HepG2 (cell line): Measurements from ENCODE around the gene EVI2B. TPM values are rescaled to one million over a fixed set of nuclear protein-coding genes. Genes with fewer than 3 reads are reported as not detected.

Experiments used
- HMG20B ChIP-seq: conservative IDR thresholded peaks from 2 replicates; pipeline ENCODE4 v1.6.1; 2016; ENCODE audit warnings: missing genetic modification reagents, missing compliant biosample characterization
- MTF2 ChIP-seq: sonication (generic); formaldehyde crosslinking; IDR thresholded peaks from 2 replicates; pipeline ENCODE4 v1.5.0; 2020; ENCODE audit warnings: missing genetic modification reagents, borderline replicate concordance
- NR2F2 ChIP-seq: IDR thresholded peaks from 2 replicates; pipeline ENCODE4 v1.6.1; 2012; ENCODE audit warnings: low read depth, inconsistent platforms, borderline replicate concordance
- PAF1 ChIP-seq: IDR thresholded peaks from 2 replicates; pipeline ENCODE4 v1.6.1; 2016; ENCODE audit warnings: missing genetic modification reagents, missing compliant biosample characterization
- TP53 ChIP-seq: sonication (generic); formaldehyde crosslinking; conservative IDR thresholded peaks from 2 replicates; pipeline ENCODE4 v1.4.0; 2020; ENCODE audit warnings: missing genetic modification reagents
- ZNF292 ChIP-seq: sonication (generic); formaldehyde crosslinking; IDR thresholded peaks from 2 replicates; pipeline ENCODE4 v1.8.1; 2022; ENCODE audit warnings: mild to moderate bottlenecking, low read depth, missing genetic modification reagents, borderline replicate concordance
- ZNF296 ChIP-seq: sonication (generic); formaldehyde crosslinking; conservative IDR thresholded peaks from 2 replicates; pipeline ENCODE4 v1.5.0; 2020; ENCODE audit warnings: mild to moderate bottlenecking, missing genetic modification reagents
- ZNF558 ChIP-seq: sonication (generic); formaldehyde crosslinking; IDR thresholded peaks from 2 replicates; pipeline ENCODE4 v1.9.0; 2022; ENCODE audit warnings: mild to moderate bottlenecking, missing genetic modification reagents, borderline replicate concordance
- ZNF644 ChIP-seq: IDR thresholded peaks from 2 replicates; pipeline ENCODE4 v1.6.1; 2016; ENCODE audit warnings: low read depth
- ZNF720 ChIP-seq: sonication (generic); formaldehyde crosslinking; IDR thresholded peaks from 2 replicates; pipeline ENCODE4 v1.4.0; 2020; ENCODE audit warnings: missing genetic modification reagents
- polyA plus RNA-seq, 8 experiments: library from polyadenylated mRNA; depleted of rRNA in 3 of 8; stranded (reverse) in 7 of 8; unstranded in 1 of 8; fragments of >200 nt; fragmentation: Illumina TruSeq in 4 of 8; extraction: Trizol in 4 of 8; gene quantifications; 2 replicates each; pipeline versions ENCODE4 v1.2.1 to v1.2.3, GENCODE V29; 2011 to 2016; ENCODE audit warnings: low read depth in 4 of 8, missing spikeins in 1 of 8, mixed read lengths in 1 of 8; ENCODE audit not compliant: insufficient read depth in 1 of 8
- total RNA-seq, 5 experiments: library from RNA; depleted of rRNA; stranded (reverse); fragments of >200 nt; fragmentation: Illumina TruSeq; extraction: Trizol; gene quantifications; 2 replicates each; pipeline ENCODE4 v1.2.3, GENCODE V29; 2016; ENCODE audit warnings: low read depth in 1 of 5
- TF ChIP-seq, protein P1 (sequence below): sonication (generic); formaldehyde crosslinking; IDR thresholded peaks from 2 replicates; pipeline ENCODE4 v1.5.0; 2020; ENCODE audit warnings: mild to moderate bottlenecking, missing genetic modification reagents
- TF ChIP-seq, protein P2 (sequence below): IDR thresholded peaks from 2 replicates; pipeline ENCODE4 v1.6.1; 2016; ENCODE audit warnings: low read depth
- TF ChIP-seq, protein P3 (sequence below), 2 experiments: fragments of 450-650 bp in 1 of 2; sonication (generic) in 1 of 2; formaldehyde crosslinking; IDR thresholded peaks; 2 replicates each; pipeline versions ENCODE4 v1.5.0 to v1.8.0; 2020 to 2022; ENCODE audit warnings: mild to moderate bottlenecking in 1 of 2, missing genetic modification reagents in 1 of 2
- TF ChIP-seq, protein P4 (sequence below): IDR thresholded peaks from 2 replicates; pipeline ENCODE4 v1.4.0; 2020; ENCODE audit warnings: mild to moderate bottlenecking, missing genetic modification reagents
- TF ChIP-seq, protein P5 (sequence below): sonication (generic); formaldehyde crosslinking; IDR thresholded peaks from 2 replicates; pipeline ENCODE4 v1.4.0; 2020; ENCODE audit warnings: mild to moderate bottlenecking, missing genetic modification reagents
- TF ChIP-seq, protein P6 (sequence below): IDR thresholded peaks from 2 replicates; pipeline ENCODE4 v1.6.1; 2018; ENCODE audit warnings: missing genetic modification reagents
- TF ChIP-seq, protein P7 (sequence below): sonication (generic); formaldehyde crosslinking; IDR thresholded peaks from 2 replicates; pipeline ENCODE4 v1.8.0; 2022; ENCODE audit warnings: low read depth, missing genetic modification reagents

EVI2B gene
- total and polyA plus RNA-seq, 2 of the 13 experiments (the other 11 are each of a cell fraction or from before 2014, with no cell fraction given), result not detected

DNA sequence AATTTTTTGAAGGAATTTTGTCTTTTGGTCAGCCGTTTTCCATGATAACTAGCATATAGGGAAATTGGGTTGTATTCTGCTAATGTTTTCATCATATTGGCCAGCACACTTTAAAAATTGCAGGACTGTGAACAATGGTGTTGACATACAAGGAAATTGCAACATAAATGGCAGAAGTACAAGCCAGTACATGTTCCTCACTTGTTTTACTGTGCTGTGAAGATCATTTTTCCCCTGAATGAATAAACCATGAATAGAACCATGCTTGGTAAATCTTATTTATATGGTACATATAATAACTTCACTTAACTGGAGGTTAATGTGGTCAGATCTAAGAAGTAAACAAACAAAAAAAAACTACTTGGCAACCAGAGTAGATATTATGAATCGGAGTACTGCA is 39.6 kb downstream of the EVI2B start (continued):
- TF ChIP-seq, protein P1, sequence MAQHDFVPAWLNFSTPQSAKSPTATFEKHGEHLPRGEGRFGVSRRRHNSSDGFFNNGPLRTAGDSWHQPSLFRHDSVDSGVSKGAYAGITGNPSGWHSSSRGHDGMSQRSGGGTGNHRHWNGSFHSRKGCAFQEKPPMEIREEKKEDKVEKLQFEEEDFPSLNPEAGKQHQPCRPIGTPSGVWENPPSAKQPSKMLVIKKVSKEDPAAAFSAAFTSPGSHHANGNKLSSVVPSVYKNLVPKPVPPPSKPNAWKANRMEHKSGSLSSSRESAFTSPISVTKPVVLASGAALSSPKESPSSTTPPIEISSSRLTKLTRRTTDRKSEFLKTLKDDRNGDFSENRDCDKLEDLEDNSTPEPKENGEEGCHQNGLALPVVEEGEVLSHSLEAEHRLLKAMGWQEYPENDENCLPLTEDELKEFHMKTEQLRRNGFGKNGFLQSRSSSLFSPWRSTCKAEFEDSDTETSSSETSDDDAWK, result no peak
- TF ChIP-seq, protein P2, sequence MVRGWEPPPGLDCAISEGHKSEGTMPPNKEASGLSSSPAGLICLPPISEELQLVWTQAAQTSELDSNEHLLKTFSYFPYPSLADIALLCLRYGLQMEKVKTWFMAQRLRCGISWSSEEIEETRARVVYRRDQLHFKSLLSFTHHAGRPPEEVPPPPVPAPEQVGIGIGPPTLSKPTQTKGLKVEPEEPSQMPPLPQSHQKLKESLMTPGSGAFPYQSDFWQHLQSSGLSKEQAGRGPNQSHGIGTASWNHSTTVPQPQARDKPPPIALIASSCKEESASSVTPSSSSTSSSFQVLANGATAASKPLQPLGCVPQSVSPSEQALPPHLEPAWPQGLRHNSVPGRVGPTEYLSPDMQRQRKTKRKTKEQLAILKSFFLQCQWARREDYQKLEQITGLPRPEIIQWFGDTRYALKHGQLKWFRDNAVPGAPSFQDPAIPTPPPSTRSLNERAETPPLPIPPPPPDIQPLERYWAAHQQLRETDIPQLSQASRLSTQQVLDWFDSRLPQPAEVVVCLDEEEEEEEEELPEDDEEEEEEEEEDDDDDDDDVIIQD (CRISPR knock-in tag), result no peak
- no peak for TF ChIP-seq ZNF292
- TF ChIP-seq, protein P3, sequence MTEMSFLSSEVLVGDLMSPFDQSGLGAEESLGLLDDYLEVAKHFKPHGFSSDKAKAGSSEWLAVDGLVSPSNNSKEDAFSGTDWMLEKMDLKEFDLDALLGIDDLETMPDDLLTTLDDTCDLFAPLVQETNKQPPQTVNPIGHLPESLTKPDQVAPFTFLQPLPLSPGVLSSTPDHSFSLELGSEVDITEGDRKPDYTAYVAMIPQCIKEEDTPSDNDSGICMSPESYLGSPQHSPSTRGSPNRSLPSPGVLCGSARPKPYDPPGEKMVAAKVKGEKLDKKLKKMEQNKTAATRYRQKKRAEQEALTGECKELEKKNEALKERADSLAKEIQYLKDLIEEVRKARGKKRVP (CRISPR knock-in tag; IDR thresholded peaks at IDR 0.05), result peak in 1 of 2 experiments; percentile 71; a peak in 2 of 4 replicates
- no peak for TF ChIP-seq ZNF558
- no peak for TF ChIP-seq MTF2 (CRISPR knock-in tag)
- peak; percentile 72; the same call in 1 of the 2 replicates for TF ChIP-seq ZNF644 (CRISPR knock-in tag)
- no peak for TF ChIP-seq PAF1 (CRISPR knock-in tag)
- TF ChIP-seq, protein P4, sequence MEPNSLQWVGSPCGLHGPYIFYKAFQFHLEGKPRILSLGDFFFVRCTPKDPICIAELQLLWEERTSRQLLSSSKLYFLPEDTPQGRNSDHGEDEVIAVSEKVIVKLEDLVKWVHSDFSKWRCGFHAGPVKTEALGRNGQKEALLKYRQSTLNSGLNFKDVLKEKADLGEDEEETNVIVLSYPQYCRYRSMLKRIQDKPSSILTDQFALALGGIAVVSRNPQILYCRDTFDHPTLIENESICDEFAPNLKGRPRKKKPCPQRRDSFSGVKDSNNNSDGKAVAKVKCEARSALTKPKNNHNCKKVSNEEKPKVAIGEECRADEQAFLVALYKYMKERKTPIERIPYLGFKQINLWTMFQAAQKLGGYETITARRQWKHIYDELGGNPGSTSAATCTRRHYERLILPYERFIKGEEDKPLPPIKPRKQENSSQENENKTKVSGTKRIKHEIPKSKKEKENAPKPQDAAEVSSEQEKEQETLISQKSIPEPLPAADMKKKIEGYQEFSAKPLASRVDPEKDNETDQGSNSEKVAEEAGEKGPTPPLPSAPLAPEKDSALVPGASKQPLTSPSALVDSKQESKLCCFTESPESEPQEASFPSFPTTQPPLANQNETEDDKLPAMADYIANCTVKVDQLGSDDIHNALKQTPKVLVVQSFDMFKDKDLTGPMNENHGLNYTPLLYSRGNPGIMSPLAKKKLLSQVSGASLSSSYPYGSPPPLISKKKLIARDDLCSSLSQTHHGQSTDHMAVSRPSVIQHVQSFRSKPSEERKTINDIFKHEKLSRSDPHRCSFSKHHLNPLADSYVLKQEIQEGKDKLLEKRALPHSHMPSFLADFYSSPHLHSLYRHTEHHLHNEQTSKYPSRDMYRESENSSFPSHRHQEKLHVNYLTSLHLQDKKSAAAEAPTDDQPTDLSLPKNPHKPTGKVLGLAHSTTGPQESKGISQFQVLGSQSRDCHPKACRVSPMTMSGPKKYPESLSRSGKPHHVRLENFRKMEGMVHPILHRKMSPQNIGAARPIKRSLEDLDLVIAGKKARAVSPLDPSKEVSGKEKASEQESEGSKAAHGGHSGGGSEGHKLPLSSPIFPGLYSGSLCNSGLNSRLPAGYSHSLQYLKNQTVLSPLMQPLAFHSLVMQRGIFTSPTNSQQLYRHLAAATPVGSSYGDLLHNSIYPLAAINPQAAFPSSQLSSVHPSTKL (CRISPR knock-in tag), result peak; percentile 59; the same call in 1 of the 2 replicates
- no peak for TF ChIP-seq HMG20B (CRISPR knock-in tag)
- no peak for TF ChIP-seq NR2F2
- TF ChIP-seq ZNF720 (CRISPR knock-in tag), result no peak
- TF ChIP-seq ZNF296 (CRISPR knock-in tag), result no peak
- TF ChIP-seq, protein P5, sequence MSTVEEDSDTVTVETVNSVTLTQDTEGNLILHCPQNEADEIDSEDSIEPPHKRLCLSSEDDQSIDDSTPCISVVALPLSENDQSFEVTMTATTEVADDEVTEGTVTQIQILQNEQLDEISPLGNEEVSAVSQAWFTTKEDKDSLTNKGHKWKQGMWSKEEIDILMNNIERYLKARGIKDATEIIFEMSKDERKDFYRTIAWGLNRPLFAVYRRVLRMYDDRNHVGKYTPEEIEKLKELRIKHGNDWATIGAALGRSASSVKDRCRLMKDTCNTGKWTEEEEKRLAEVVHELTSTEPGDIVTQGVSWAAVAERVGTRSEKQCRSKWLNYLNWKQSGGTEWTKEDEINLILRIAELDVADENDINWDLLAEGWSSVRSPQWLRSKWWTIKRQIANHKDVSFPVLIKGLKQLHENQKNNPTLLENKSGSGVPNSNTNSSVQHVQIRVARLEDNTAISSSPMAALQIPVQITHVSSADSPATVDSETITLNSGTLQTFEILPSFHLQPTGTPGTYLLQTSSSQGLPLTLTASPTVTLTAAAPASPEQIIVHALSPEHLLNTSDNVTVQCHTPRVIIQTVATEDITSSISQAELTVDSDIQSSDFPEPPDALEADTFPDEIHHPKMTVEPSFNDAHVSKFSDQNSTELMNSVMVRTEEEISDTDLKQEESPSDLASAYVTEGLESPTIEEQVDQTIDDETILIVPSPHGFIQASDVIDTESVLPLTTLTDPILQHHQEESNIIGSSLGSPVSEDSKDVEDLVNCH (CRISPR knock-in tag), result no peak
- TF ChIP-seq, protein P6, sequence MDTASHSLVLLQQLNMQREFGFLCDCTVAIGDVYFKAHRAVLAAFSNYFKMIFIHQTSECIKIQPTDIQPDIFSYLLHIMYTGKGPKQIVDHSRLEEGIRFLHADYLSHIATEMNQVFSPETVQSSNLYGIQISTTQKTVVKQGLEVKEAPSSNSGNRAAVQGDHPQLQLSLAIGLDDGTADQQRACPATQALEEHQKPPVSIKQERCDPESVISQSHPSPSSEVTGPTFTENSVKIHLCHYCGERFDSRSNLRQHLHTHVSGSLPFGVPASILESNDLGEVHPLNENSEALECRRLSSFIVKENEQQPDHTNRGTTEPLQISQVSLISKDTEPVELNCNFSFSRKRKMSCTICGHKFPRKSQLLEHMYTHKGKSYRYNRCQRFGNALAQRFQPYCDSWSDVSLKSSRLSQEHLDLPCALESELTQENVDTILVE (CRISPR knock-in tag), result no peak
- TF ChIP-seq, protein P7, sequence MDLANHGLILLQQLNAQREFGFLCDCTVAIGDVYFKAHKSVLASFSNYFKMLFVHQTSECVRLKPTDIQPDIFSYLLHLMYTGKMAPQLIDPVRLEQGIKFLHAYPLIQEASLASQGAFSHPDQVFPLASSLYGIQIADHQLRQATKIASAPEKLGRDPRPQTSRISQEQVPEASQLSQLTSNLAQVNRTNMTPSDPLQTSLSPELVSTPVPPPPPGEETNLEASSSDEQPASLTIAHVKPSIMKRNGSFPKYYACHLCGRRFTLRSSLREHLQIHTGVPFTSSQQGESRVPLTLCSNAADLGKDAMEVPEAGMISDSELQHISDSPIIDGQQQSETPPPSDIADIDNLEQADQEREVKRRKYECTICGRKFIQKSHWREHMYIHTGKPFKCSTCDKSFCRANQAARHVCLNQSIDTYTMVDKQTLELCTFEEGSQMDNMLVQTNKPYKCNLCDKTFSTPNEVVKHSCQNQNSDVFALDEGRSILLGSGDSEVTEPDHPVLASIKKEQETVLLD (CRISPR knock-in tag), result no peak
- TF ChIP-seq TP53, result peak; percentile 98
